Glutamatergic neuron (in vitro differentiated cells): Measurements from ENCODE around the gene TAL2. TPM values are rescaled to one million over a fixed set of nuclear protein-coding genes. Genes with fewer than 3 reads are reported as not detected.
A peak's percentile ranks its signal among the peaks of the same experiment; 100 is the strongest.

Experiments used
- DNase-seq: peaks from one replicate; pipeline ENCODE4 v3.0.0; 2022
- H3K27ac Mint-ChIP-seq: one replicate; pipeline ENCODE4 v1.8.0; 2020; ENCODE audit warnings: mild to moderate bottlenecking, mixed read lengths, inconsistent platforms; ENCODE audit not compliant: unreplicated experiment
- H3K27me3 Mint-ChIP-seq: one replicate; pipeline ENCODE4 v1.8.0; 2020; ENCODE audit warnings: mild to moderate bottlenecking, moderate library complexity, mixed read lengths, inconsistent platforms; ENCODE audit not compliant: unreplicated experiment
- H3K36me3 Mint-ChIP-seq: one replicate; pipeline ENCODE4 v1.8.0; 2020; ENCODE audit warnings: mild to moderate bottlenecking, mixed read lengths, inconsistent platforms; ENCODE audit not compliant: unreplicated experiment
- H3K4me1 Mint-ChIP-seq: one replicate; pipeline ENCODE4 v1.8.0; 2020; ENCODE audit warnings: mild to moderate bottlenecking, low read depth, mixed read lengths, inconsistent platforms; ENCODE audit not compliant: unreplicated experiment
- H3K4me3 Mint-ChIP-seq: one replicate; pipeline ENCODE4 v1.8.0; 2020; ENCODE audit warnings: mild to moderate bottlenecking, mixed read lengths, inconsistent platforms; ENCODE audit not compliant: unreplicated experiment
- H3K9me3 Mint-ChIP-seq: one replicate; pipeline ENCODE4 v1.8.0; 2020; ENCODE audit warnings: mild to moderate bottlenecking, moderate library complexity, mixed read lengths, inconsistent platforms; ENCODE audit not compliant: unreplicated experiment
- CTCF ChIP-seq: fragments of 200-600 bp; sonication (generic); IDR thresholded peaks from one replicate; pipeline ENCODE4 v1.5.0; 2021; ENCODE audit not compliant: partially characterized antibody, unreplicated experiment
- total RNA-seq: library from RNA; stranded (reverse); fragmentation: NEBNext Ultra II Directional; extraction: Animal tissue kit (Norgen Biotek cat#: 25700); gene quantifications from one replicate; pipeline ENCODE4 v1.2.1, GENCODE V29; 2021; ENCODE audit not compliant: unreplicated experiment

The TAL2 gene
- total RNA-seq, 1 donor from 2014 or later = 1.6 TPM

GRCh38 chr9:105693435-105694189, 31.4 kb downstream of the TAL2 start:
- Mint-ChIP-seq H3K36me3 (no peaks in the 10 kb centered on the region), H3K27ac (no peak overlapping the region)

DNA sequence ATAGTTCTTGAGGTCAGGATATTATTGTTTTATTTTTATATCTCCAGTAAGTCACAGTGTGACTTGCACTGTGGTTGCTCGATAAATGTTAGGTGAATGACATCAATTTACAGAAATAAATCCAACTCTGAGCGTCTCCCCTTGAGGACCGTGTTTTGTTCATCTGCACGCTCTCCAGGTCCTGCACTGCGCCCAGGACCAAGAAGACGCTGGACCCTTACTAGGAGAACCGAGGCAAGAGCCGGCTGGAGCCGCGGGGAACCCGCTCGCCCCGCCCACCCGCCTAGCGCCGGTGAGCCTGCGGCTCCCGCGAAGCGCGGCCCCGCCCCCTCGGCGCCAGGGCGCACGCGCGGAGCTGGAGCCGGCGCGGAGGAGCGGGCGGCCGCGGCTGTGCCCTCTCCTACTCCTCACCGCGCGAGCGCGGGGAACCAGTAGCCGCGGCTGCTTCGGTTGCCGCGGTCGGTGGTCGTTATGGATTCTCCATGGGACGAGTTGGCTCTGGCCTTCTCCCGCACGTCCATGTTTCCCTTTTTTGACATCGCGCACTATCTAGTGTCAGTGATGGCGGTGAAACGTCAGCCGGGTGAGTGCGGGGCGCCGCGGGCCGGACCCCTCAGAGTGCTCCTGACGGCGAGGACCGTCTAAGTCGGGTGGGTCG, 32.1 kb downstream of the TAL2 start, which contains the start of gene TMEM38B:
Gene TMEM38B, plus strand, starts transcription at position 352 of the 658 bp plus-strand sequence. Its CDS starts 120 bp downstream, at position 472.
- H3K9me3 Mint-ChIP-seq = no peaks in the 10 kb centered on the region
- H3K4me3 Mint-ChIP-seq = peak within 1 kb of the TSS; percentile 86
- no peak within 1 kb of the TSS for H3K27ac Mint-ChIP-seq
- peak; percentile 86 for DNase-seq
- no peaks in the 10 kb centered on the region for H3K36me3 Mint-ChIP-seq
- TF ChIP-seq CTCF = no peak
- peaks cover 2% of the 10 kb centered on the region for H3K27me3 Mint-ChIP-seq
- H3K4me1 Mint-ChIP-seq = peaks cover 4% of the 10 kb centered on the region

More at GRCh38 chr9:105693435-105694189, 31.4 kb downstream of the TAL2 start:
- Mint-ChIP-seq H3K4me1 (peaks cover 4% of the 10 kb centered on the region), H3K4me3 (peak overlapping the region; percentile 86), H3K9me3 (no peaks in the 10 kb centered on the region), H3K27me3 (peaks cover 2% of the 10 kb centered on the region)
- no peak for TF ChIP-seq CTCF
- DNase-seq = no peak

DNA sequence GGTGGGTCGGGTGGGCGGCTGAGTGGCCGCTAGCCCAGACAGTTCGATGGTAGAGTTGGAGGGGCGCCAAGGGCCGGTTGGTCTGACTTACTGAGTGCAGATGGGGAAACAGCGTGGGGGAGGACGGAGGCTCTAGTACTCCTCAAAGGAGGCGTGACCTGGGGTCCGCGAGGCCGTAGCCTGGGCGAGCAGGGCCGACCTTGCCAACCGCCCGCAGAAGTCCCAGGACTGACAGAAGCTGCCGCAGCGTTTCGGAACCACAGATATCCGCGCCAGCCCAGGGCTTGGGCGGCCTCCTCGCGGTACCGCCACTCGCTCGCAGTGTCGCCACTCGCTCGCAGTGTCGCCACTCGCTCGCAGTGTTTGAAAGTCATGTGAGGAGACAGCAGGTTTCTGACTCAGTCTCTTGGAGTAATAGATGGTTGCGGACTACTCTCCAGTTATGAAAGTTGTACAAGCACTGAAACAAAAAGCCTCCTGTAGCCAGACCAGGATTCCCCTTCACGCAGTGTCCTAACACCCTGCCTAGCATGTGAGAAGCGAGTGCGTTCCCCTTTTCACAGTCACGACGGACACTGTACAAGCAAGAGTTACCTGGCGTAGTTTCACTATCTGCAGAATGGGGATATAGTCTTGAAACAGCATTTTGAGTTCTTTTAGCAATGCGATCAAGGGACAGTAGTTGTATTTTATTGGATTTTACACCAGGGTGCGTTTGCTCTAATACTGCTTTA, 32.8 kb downstream of the TAL2 start:
- Mint-ChIP-seq H3K9me3 (no peaks in the 10 kb centered on the region), H3K27ac (no peak overlapping the region), H3K27me3 (peaks cover 2% of the 10 kb centered on the region), H3K36me3 (no peaks in the 10 kb centered on the region), H3K4me3 (peak overlapping the region; percentile 86), H3K4me1 (peaks cover 4% of the 10 kb centered on the region)
- peak; percentile 55 for DNase-seq
- no peak for TF ChIP-seq CTCF

DNA sequence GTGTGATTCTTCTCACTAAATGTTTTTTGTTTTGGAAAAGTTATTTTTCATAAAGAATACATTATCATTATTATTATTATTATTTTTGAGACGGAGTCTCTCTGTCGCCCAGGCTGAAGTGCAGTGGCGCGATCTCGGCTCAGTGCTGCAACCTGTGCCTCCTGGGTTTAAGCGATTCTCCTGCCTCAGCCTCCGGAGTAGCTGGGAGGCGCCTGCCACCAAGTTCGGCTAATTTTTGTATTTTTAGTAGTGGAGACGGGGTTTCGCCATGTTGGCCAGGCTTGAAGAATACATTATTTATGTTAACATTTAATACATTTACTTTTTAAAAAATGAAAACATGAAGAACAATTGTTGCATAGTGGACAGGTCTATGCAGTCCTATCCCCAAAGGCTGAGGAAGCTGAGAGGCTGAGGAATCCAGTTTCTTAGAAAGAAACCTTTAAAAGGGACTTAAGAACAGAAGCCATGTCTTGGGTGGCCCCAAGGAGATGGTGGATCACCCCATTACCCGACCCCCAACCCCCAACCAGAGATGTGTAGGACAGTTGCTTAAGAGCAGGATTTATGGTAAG, 34.0 kb downstream of the TAL2 start:
- Mint-ChIP-seq H3K27ac (no peak overlapping the region), H3K4me1 (peaks cover 4% of the 10 kb centered on the region), H3K9me3 (no peaks in the 10 kb centered on the region), H3K4me3 (no peak overlapping the region), H3K27me3 (peaks cover 2% of the 10 kb centered on the region), H3K36me3 (no peaks in the 10 kb centered on the region)
- DNase-seq = no peak
- TF ChIP-seq CTCF = no peak
